AG09319 (cell line): ENCODE results near the gene FLRT3.

ENCODE experiments used
- DNase-seq: peaks from one replicate; pipeline ENCODE4 v3.0.0-alpha.2; 2010; ENCODE audit warnings: low read depth; ENCODE audit errors: extremely low read depth
- TF ChIP-seq, protein P1 (sequence below): IDR thresholded peaks from 2 replicates; pipeline ENCODE4 v1.5.1; 2011; ENCODE audit warnings: low read depth, mild to moderate bottlenecking, inconsistent platforms, low read length, moderate library complexity

The FLRT3 gene

DNA sequence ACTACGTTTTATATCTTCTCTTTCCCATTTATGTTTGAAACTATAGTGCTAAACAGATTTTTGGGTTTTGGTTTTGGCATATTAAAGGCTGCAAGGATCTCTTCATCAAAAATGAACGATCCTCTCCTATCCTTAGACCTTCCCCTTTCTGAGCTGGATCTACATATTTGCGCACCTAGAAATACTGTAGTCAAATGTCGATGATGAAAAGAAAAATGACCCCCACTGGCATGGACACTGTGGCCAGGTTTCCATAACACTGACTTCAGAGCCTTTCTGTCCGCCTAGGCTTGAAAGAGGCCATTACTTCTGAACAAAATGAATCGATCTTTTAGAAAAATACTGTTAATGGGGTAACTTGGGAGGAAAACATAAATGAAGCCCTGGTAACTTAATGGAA lies 5.8 kb downstream of the FLRT3 start:
- no peak for DNase-seq
- TF ChIP-seq, protein P1, sequence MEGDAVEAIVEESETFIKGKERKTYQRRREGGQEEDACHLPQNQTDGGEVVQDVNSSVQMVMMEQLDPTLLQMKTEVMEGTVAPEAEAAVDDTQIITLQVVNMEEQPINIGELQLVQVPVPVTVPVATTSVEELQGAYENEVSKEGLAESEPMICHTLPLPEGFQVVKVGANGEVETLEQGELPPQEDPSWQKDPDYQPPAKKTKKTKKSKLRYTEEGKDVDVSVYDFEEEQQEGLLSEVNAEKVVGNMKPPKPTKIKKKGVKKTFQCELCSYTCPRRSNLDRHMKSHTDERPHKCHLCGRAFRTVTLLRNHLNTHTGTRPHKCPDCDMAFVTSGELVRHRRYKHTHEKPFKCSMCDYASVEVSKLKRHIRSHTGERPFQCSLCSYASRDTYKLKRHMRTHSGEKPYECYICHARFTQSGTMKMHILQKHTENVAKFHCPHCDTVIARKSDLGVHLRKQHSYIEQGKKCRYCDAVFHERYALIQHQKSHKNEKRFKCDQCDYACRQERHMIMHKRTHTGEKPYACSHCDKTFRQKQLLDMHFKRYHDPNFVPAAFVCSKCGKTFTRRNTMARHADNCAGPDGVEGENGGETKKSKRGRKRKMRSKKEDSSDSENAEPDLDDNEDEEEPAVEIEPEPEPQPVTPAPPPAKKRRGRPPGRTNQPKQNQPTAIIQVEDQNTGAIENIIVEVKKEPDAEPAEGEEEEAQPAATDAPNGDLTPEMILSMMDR = no peak

DNA sequence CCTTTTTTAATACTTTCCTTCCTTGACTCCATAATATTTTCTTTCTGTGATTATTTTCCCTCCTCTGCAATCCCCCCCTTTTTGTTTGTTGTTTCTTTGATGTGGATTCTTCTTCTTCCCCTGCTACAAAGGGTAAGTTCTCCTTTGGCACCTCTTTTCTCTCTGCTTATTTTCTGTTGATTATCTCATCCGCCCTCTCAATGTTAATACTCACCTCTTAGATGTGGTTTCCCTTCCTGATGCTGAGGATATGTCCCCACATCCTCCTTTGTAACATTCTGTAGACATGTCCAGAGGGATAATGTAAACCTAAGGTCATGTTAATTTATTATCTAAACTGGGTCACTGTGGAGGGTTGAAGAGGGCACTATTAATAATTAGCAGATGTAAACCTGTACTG lies 17.7 kb downstream of the FLRT3 start:
- TF ChIP-seq, protein P1 = no peak

DNA sequence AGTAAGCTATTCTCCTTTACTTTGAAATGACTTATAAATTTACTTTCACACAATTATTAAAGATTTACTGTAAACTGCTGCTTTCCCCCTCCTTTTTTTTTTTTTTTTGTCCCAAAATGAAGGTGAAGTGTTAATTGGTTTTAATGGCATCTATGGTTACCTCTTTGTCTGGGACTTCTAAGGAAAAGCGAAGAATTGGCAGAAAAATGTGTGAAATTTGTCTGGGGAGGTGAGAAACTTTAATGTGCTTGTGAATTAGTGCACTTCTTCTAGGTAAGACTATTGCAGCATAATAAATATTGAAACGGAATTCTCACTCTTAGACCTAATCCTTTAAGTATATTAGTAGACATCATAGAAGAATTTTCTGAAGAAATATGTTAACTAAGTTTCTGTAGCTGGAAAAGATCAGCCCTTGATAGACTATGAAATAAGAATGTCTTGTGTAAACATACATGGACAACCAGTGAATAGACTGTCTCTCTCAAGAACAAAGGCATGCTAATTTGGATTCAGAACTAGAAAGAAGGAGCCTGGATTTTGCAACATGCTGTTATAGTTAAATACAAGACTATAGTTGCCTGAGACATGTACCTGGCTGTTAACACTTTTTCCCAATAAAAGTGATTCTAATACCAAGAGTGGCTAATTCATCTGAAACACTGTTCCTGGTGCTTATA lies 23.9 kb downstream of the FLRT3 start:
- TF ChIP-seq, protein P1 = no peak
- DNase-seq = no peak

More for the DNA sequence above, 17.7 kb downstream of the FLRT3 start:
- DNase-seq = no peak

DNA sequence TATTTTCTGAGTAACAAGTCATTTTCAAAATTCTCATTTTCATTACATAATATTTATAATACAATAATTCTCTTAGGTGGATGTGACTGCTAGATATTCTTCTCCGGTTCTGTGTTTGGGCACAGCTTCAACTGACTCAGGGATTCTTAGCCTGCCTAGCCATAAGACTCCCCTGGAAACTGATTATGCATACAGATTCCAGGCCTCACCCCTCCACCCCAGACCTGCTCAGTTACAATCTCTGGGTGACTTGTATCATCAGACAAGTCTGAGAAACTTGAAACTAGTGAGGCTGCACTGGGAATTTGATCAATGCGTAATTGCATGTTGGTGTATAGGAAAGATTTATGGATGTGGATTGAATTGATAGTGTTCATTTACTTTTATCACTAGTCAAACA lies 25.4 kb downstream of the FLRT3 start:
- TF ChIP-seq, protein P1 = no peak
- DNase-seq = no peak

DNA sequence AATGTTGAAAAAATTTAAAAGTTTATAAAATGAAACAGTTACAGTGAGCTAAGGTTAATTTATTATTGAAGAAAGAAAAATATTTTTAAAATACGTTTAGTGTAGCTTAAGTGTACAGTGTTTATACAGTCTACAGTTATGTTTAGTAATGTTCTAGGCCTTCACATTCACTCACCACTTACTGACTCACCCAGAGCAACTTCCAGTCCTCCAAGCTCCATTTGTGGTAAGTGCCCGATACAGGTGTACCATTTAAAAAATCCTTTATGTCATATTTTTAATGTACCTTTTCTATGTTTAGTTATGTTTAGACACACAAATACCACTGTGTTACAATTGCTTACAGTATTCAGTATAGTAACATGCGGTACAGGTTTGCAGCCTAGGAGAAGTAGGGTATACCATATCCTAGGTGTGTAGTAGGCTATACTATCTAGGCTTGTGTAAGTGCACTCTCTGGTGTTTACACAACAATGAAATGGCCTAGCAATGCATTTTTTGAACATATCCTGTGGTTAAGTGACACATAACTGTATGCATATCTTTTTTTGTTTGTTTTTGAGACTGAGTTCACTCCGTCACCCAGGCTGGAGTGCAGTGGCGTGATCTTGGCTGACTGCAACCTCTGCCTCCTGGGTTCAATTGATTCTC lies 26.3 kb downstream of the FLRT3 start:
- no peak for DNase-seq
- TF ChIP-seq, protein P1 = no peak

DNA sequence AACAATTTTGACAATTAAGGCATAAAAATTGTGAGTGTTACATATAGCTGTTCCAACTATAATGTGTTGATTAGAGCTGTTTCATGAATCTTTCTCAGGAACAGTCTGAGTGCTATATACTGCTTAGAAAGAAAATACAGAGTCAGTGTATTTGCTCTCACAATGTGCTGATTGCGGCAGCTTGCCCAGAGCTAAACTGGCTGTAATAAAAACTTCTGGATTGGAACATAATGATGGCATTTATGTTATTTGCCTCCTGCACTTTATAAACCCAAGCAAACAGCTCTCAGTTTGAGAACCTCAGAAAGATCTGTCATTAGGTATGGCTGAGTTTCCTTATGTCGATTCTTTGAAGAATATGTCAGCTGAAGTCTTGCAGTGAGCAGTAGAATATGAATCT lies 29.5 kb downstream of the FLRT3 start:
- TF ChIP-seq, protein P1 = no peak
- no peak for DNase-seq

DNA sequence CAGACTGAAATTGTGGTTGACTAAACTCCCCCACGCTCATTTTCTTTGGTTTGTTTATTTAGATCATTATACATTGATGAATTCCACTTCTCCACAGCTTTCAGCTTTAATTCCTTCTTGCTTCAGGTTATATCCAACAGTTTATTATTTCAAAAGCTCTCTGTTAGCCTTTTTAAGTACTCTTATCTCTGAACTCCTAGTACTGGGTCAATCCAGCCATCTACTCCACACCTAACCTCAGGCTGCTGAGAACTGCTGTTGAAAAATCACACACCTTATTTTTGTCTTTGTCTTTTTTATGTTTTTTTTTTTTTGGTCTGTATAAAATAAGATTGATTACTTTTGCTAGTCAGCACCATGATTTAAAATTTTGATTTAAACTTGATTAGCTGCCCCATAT lies 32.9 kb downstream of the FLRT3 start:
- TF ChIP-seq, protein P1 = no peak
- no peak for DNase-seq
